Inflammatory macrophage (primary cell): ENCODE results near the gene CFAP119.
A peak's percentile ranks its signal among the peaks of the same experiment; 100 is the strongest.

Experiments used
- DNase-seq, 2 donors: peaks; one replicate each; pipeline ENCODE4 v3.0.0-alpha.2; 2020 to 2022

CFAP119 gene

GRCh38 chr16:30738984-30739951 lies 22.6 kb downstream of the CFAP119 start:
- no peak for DNase-seq

DNA sequence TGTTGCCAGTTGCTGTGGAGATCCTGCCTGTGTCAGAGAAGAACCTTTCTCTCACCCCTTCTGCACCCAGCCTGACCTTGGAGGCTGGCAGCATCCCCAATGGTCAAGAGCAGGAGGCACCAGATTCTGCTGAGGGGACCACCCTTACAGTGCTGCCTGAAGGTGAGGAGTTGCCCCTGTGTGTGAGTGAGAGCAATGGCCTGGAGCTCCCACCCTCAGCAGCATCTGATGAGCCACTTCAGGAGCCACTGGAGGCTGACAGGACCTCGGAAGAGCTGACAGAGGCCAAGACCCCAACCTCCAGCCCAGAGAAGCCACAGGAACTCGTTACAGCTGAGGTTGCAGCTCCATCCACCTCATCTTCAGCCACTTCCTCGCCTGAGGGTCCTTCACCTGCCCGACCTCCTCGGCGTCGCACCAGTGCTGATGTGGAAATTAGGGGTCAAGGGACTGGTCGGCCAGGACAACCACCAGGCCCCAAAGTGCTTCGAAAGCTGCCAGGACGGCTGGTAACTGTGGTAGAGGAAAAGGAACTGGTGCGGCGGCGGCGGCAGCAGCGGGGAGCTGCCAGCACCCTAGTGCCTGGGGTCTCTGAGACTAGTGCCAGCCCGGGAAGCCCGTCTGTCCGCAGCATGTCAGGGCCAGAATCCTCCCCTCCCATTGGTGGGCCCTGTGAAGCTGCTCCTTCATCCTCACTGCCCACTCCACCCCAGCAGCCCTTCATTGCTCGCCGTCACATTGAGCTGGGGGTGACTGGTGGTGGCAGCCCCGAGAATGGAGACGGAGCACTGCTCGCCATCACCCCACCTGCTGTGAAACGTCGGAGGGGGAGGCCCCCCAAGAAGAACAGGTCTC lies 23.8 kb downstream of the CFAP119 start:
- DNase-seq = no peak

DNA sequence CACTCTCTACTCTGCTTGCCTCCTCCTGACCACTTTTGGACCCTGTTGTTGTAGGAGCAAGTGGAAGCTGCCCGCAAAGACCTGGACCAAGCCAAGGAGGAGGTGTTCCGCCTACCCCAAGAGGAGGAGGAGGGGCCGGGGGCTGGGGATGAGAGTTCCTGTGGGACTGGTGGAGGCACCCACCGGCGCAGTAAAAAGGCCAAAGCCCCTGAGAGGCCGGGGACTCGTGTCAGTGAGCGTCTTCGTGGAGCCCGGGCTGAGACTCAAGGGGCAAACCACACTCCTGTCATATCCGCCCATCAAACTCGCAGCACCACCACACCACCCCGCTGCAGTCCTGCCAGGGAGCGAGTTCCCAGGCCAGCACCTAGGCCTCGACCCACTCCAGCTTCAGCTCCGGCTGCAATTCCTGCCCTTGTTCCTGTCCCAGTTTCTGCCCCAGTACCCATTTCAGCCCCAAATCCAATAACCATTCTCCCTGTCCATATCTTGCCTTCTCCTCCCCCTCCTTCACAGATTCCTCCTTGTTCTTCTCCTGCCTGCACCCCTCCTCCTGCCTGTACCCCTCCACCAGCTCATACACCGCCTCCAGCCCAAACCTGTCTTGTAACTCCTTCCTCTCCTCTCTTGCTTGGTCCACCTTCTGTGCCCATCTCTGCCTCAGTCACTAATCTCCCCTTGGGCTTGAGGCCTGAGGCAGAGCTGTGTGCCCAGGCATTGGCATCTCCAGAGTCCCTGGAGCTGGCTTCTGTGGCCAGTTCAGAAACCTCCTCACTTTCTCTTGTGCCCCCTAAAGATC lies 24.7 kb downstream of the CFAP119 start:
- DNase-seq = no peak

GRCh38 chr16:30731411-30731810 lies 30.5 kb downstream of the CFAP119 start:
- DNase-seq = no peak

DNA sequence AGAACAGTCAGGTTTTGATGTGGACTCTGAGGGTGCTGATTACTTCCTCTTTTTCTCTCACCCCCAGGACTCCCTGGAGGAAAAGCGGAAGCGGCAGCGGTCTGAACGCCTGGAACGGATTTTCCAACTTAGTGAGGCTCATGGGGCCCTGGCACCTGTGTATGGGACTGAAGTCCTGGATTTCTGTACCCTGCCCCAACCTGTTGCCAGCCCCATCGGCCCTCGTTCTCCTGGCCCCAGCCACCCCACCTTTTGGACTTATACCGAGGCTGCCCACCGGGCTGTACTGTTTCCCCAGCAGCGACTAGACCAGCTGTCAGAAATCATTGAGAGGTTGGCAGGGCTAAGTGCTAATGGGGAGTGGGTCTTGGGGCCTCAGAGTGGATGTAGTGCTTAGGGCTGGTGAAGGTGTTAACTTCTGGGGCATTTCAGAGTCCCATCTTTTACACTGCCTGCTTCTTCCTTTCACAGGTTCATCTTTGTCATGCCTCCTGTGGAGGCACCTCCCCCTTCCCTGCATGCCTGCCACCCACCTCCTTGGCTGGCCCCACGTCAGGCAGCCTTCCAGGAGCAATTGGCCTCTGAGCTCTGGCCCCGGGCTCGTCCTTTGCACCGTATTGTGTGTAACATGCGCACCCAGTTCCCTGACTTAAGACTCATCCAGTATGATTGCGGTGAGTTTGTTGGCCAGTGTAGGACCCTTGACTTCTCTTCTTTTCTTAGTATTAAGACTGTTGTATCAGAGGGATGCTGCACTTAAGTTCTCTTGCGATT lies 32.8 kb downstream of the CFAP119 start:
- peak; percentile 65 to 74 for DNase-seq

GRCh38 chr16:30728321-30728720 lies 33.5 kb downstream of the CFAP119 start:
- no peak for DNase-seq

DNA sequence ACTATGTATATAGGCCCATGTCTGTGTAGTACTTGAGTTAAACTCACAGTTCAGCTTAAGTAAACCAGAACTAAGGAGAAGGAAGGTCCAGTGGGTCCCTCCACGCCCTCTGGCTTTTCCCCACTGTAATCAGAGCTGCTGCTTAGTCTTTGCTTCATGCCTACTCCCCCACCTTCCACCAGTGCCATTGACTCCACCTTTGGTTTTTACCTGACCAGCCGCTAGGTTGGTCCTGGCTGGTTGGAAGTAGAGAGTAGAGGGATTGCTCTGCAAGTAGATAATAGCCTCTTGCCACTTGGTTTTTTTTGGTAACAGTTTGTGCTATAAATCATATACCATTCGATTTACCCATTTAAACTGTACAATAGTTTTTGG lies 36.5 kb downstream of the CFAP119 start:
- DNase-seq = no peak

GRCh38 chr16:30724641-30725417 lies 37.0 kb downstream of the CFAP119 start:
- peak; percentile 81 to 89 for DNase-seq

- no peak for DNase-seq
Observed at GRCh38 chr16:30723725-30724355, 38.0 kb downstream of the CFAP119 start.

DNA sequence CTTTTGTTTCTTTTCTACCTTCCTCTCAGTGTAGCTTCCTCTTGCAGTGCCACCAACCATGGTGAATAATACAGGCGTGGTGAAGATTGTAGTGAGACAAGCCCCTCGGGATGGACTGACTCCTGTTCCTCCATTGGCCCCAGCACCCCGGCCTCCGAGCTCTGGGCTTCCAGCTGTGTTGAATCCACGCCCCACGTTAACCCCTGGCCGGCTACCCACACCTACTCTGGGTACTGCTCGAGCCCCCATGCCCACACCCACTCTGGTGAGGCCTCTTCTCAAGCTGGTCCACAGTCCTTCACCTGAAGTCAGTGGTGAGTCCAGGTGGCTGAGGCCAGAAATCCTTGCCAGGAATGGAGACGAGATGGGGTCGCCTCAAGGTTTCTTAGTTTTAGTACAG lies 38.9 kb downstream of the CFAP119 start:
- DNase-seq = no peak

- no peak for DNase-seq
Observed at GRCh38 chr16:30722443-30722842, 39.4 kb downstream of the CFAP119 start.

- DNase-seq = no peak
Observed at GRCh38 chr16:30721606-30722005, 40.3 kb downstream of the CFAP119 start.

- no peak for DNase-seq
Observed at GRCh38 chr16:30721167-30721566, 40.7 kb downstream of the CFAP119 start.

DNA sequence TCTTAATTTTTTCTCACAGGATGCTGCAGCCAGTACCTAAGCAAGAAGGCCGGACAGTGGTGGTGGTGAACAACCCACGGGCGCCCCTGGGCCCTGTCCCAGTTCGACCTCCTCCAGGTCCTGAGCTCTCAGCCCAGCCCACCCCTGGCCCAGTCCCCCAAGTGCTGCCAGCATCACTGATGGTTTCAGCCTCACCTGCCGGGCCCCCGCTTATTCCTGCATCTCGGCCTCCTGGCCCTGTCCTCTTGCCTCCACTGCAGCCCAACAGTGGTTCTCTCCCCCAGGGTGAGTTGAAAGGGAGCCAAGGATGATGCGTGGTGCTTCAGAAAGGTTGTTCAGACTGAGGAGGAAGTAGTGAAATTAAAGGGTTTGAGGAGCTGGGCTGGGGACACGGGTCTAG lies 41.2 kb downstream of the CFAP119 start:
- no peak for DNase-seq

DNA sequence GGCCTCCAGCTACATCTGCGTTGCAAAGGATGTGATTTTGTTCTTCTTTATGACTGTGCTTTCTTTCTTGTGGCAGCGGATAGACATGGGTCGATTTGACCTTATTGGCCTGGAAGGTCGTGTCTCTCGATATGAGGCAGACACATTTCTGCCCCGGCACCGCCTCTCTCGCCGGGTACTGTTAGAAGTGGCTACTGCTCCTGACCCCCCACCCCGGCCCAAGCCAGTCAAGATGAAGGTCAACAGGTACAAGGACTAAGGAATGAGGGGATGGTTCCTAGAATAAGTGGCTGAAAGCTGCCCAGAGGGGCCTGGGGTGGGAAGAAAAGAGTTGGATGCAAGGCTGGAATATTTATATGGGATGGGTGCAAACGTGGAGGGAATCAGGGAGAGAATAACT lies 41.8 kb downstream of the CFAP119 start:
- no peak for DNase-seq

GRCh38 chr16:30715750-30716445 lies 46.0 kb downstream of the CFAP119 start:
- peak; percentile 88 to 91 for DNase-seq

- no peak for DNase-seq
Observed at GRCh38 chr16:30711712-30712111, 50.1 kb downstream of the CFAP119 start.

DNA sequence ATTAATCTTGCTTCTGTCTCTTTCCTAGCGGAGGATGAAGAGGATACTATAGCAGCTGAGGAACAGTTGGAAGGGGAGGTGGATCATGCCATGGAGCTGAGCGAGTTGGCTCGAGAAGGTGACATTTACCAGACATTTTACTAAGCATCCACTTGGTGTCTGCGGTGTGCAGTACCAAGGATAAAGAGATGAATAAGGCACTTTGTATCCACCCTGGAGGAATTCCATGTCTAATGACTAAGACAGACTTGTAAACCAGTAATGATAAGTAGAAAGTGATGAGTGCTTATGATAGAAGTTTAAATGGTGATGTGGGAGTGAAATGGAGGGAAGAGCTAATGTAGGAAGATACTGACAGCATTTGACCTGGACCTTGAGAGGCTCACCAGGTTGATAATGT lies 50.9 kb downstream of the CFAP119 start:
- no peak for DNase-seq
